ENCODE results near the gene FAAP100. TPM values are rescaled to one million over a fixed set of nuclear protein-coding genes. Genes with fewer than 3 reads are reported as not detected.

The FAAP100 gene
- total RNA-seq, 2 experiments from 2014 or later = 30.8 to 42.1 TPM

DNA sequence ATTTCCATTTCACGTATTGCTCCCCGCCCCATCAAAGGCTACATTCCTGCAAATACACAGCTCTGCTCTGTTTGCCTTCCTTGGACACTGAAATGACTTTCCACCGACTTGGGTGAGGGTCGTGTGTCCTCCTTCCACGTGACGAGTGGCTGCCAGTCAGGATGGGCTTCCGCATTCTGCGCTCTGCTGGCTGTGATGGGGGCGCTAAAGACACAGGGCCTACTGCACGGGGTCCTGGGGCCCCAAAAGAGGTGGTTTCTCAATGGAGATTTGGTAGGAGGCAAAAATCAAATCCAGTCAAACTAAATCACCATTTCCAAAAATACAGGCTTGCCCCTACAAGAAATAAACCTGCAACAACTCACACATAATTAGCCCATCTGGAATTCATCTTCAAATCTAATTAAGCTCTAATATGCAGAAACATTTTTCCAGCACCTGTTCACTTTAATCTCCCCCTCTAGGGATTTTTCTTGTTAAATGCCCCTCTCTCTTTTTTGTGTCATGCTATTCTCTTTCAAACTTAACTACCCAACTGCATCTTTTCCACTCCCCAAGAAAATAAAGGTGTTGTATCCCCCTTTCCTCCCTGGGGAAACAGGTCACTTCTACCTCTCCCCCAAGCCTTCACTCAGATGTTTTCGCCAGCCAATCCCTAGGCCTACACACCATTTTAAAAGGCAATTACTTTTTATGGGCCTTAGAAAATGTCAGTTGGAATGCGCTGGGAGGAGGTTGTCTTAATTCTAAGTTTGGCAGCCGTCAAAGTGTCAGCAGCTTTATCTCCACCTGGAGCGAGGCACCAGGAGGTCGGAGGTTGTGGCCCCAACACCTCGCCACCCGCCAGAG, 21.9 kb upstream of the FAAP100 start:
- ChIA-PET POLR2A (no interaction called here), CTCF (interaction anchor here (0.8 to 1.7 kb wide), 2 partner anchors 22 to 86 kb away, joined by 3 read pairs; partner anchors contain the start of gene FAAP100)
- H3K27me3 Mint-ChIP-seq = no peaks in the 10 kb centered on the region
- H3K9me3 Mint-ChIP-seq = no peaks in the 10 kb centered on the region
- no peak for DNase-seq
- no peaks in the 10 kb centered on the region for H3K4me1 Mint-ChIP-seq
- peak overlapping the region; percentile 20 for H3K27ac Mint-ChIP-seq
- no peak overlapping the region for H3K4me3 Mint-ChIP-seq
- H3K36me3 Mint-ChIP-seq (ENCODE audit: low read depth) = peaks cover 11% of the 10 kb centered on the region

DNA sequence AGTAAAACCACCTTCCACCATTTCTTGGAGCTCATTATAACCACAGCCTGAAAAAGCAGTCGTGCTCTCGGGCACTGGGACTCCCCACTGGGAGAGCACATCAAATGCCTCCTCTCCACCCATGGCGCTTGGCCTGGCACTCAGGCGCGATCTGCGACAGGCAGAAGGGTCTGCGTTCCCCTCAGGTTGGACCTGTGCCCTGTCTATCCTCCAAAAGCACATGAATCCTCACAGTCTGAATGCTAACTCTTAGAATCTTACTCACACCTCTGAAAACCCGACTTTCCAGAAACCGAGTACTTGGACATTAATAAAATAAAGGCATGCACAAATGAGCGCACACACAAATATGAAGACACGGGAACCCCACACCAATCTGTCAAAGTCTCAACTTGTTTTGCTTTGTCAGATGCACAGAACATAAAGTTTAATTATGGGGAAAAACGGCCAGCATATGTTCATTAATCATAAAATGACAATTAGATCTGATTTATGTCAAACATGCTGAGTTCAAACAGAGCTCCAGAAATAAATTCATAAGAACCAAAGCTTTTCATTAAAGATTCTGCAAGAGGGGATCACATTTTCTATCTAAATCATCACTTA, 20.5 kb upstream of the FAAP100 start:
- Mint-ChIP-seq H3K36me3 (ENCODE audit: low read depth) (peaks cover 21% of the 10 kb centered on the region), H3K27ac (no peak overlapping the region), H3K9me3 (no peaks in the 10 kb centered on the region), H3K4me1 (no peaks in the 10 kb centered on the region), H3K27me3 (no peaks in the 10 kb centered on the region), H3K4me3 (no peak overlapping the region)
- CTCF ChIA-PET = interaction anchor here (1.7 kb wide), 1 partner anchor 87 kb away, joined by 3 read pairs; no protein-coding TSS in a partner anchor
- no peak for DNase-seq
- POLR2A ChIA-PET = no interaction called here

DNA sequence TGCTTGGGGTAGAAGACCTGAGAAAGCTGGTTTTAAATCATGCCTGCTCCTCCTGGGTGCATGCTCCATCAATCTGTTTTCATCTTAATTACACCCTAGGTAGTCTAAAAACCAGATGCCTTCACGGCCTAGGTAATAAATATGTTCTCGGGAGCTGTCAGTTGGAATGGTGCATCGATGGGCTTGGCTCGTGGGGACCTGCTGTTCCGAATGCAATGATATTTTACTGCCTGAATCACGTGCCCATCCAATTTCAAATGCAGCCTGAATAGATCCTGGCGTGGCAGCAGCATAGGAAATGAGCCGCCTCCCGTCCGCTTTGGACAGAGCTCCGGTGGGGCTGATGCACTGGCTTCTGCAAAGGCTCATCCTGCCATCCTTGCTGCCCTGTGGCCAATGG, 18.8 kb upstream of the FAAP100 start:
- ChIA-PET CTCF (no interaction called here), POLR2A (no interaction called here)
- H3K4me3 Mint-ChIP-seq = no peak overlapping the region
- H3K9me3 Mint-ChIP-seq = no peaks in the 10 kb centered on the region
- H3K27ac Mint-ChIP-seq = no peak overlapping the region
- H3K4me1 Mint-ChIP-seq = no peaks in the 10 kb centered on the region
- H3K27me3 Mint-ChIP-seq = no peaks in the 10 kb centered on the region
- H3K36me3 Mint-ChIP-seq (ENCODE audit: low read depth) = peaks cover 22% of the 10 kb centered on the region
- DNase-seq = no peak

DNA sequence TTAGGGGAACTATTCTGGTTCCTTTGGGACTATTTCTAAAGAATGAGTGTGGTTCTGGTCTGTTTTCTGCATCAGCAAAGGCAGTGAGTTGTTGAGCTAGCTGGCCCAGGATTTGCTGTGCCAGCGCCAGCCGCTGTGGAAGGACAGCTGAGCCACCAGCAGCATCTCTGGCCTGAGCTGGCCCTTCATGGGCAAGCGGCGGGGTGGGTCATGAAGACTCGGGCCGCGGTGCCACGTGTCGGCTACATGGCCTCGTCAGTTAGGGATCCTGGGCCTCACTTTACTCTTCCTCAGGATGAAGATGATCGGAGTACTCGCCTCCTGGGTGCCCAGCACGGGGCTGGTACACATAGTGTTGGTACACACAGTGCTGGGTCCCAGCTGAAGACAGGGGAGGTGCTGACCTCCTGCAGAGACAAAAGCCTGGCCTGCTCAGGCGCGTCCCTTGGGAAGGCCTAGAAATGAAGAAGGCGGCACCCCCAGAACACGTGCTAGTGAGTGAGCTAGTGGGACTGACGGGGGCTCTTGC, 17.9 kb upstream of the FAAP100 start:
- no peak for DNase-seq
- no peaks in the 10 kb centered on the region for H3K27me3 Mint-ChIP-seq
- H3K4me3 Mint-ChIP-seq = no peak overlapping the region
- ChIA-PET CTCF (interaction anchor here (0.6 kb wide), 1 partner anchor 69 kb away, joined by 3 read pairs; no protein-coding TSS in a partner anchor), POLR2A (no interaction called here)
- no peaks in the 10 kb centered on the region for H3K9me3 Mint-ChIP-seq
- H3K36me3 Mint-ChIP-seq (ENCODE audit: low read depth) = peaks cover 32% of the 10 kb centered on the region
- peaks cover 1% of the 10 kb centered on the region for H3K4me1 Mint-ChIP-seq
- no peak overlapping the region for H3K27ac Mint-ChIP-seq

DNA sequence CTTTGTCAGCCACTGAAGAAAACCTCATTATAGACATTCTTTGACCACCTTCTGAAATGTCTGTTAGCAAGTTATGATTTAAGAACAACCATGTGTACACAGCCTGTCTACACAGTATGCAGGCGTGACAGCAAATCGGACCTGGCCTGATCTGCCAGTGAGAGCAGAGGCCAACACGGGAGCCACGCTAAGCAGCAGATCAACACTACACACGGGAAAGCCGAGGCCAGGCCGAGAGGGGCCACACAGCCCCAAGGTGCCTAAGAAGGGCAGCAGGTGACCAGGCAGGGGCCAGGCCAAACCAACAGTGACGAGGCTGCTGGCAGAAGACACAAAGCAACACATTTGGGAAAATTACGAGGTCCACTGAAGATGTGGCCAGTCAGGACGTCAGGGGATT, 16.3 kb upstream of the FAAP100 start:
- Mint-ChIP-seq H3K27me3 (no peaks in the 10 kb centered on the region), H3K36me3 (ENCODE audit: low read depth) (peaks cover 37% of the 10 kb centered on the region), H3K4me1 (peaks cover 8% of the 10 kb centered on the region), H3K4me3 (no peak overlapping the region), H3K27ac (peak overlapping the region; percentile 48), H3K9me3 (no peaks in the 10 kb centered on the region)
- ChIA-PET POLR2A (no interaction called here), CTCF (interaction anchor here (0.5 to 1.1 kb wide), 3 partner anchors 30 to 1173 kb away, joined by 3 read pairs; no protein-coding TSS in a partner anchor)
- no peak for DNase-seq

DNA sequence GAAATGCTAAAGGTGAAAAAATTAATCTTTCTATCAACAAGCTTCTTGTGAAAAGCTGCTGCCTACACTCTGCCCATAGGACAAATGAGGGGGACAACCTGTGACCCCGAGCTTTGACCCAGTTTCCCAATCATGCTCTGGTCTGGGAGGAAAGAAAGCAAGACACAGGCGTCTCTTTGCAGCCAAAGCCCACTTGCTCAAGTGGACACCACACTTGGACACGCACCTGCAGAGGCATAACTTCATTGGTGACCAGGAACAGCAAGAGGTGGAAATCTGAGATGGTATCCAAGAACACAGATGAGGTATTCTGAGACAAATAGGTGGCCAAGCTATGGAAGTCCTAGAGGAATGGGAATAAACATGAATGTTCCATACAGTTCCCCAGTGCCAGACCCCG, 15.0 kb upstream of the FAAP100 start:
- CTCF ChIA-PET = no interaction called here
- DNase-seq = no peak
- Mint-ChIP-seq H3K4me1 (peaks cover 8% of the 10 kb centered on the region), H3K27me3 (no peaks in the 10 kb centered on the region), H3K27ac (no peak overlapping the region), H3K36me3 (ENCODE audit: low read depth) (peaks cover 42% of the 10 kb centered on the region), H3K4me3 (no peak overlapping the region), H3K9me3 (no peaks in the 10 kb centered on the region)
- POLR2A ChIA-PET = no interaction called here

DNA sequence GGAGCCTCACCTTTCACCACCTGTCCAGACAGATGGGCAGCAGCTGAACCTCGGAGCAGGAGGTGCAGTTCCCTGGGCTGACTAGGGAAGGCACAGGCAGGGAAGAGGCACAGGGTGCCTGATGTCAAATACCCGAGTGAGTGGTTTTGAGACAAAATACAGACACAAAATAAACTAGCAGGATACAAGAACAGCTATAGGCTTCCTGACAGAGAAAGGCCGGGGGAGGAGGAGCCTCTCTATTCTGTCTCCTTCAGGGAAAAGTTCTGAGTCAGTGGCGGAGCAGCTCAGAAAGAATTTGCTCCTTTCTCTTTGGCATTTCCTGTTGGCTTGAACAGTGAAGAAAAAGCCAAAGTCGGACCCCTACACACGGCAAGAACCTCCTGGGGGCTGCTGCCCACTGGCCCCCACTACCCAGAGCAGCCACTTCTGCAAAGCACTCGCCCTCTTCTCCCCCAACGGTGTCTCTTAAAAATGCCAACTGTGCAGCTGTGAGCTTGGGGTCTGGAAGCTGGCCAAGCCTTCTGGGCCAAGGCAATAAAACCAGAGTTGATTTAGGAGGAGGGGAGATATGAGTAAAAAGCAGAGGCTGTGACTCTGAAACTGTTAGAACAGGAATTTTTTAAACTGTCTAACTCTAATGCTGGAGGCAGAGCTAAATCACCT, 14.4 kb upstream of the FAAP100 start:
- no peak for DNase-seq
- ChIA-PET CTCF (interaction anchor here (1.2 kb wide), 1 partner anchor 20 kb away, joined by 4 read pairs; no protein-coding TSS in a partner anchor), POLR2A (no interaction called here)
- peaks cover 8% of the 10 kb centered on the region for H3K4me1 Mint-ChIP-seq
- no peaks in the 10 kb centered on the region for H3K27me3 Mint-ChIP-seq
- H3K4me3 Mint-ChIP-seq = no peak overlapping the region
- H3K36me3 Mint-ChIP-seq (ENCODE audit: low read depth) = peaks cover 39% of the 10 kb centered on the region
- H3K27ac Mint-ChIP-seq = peak overlapping the region; percentile 60
- H3K9me3 Mint-ChIP-seq = no peaks in the 10 kb centered on the region

DNA sequence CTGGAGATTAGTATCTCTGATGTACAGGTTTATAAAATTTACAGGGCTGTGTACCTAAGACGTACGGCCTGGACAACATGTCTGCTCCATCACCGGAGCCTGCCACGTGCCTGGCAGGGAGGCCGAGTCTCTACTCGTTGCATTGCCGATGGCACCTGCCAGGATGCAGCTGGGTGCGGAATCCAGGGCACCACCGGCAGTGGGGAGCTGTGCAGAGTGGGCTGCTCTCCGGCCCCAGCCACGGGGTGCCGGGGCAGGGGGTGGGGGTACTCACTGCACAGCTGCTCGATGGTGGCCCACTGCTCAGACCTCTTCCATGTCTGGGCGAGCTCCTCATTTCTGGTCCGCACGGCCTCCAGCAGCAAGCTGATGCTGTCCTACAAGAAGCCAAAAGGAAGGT, 13.1 kb upstream of the FAAP100 start:
- Mint-ChIP-seq H3K9me3 (no peaks in the 10 kb centered on the region), H3K36me3 (ENCODE audit: low read depth) (peaks cover 40% of the 10 kb centered on the region), H3K27me3 (no peaks in the 10 kb centered on the region), H3K27ac (no peak overlapping the region), H3K4me3 (no peak overlapping the region), H3K4me1 (peaks cover 8% of the 10 kb centered on the region)
- CTCF ChIA-PET = interaction anchor here (1.2 kb wide), 1 partner anchor 19 kb away, joined by 4 read pairs; no protein-coding TSS in a partner anchor
- POLR2A ChIA-PET = no interaction called here
- no peak for DNase-seq

DNA sequence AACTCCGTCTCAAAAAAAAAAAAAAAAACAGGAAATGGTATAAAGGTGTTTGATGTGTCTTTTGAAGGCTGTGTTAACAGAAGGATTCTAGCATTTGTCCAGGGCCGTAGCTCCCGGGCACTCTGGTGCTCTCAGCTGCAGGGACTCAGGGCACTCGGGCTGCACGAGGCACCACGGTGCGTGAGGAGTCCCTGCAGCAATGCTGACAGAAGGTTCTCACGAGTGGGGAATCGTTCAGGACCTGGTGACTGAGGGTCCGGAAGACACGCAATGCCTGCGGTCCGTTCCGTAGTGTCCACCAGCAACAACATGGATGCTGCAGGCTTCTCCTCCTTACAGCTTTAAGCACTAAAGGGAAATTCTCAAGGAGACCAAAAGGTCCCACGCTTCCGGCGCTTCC, 12.6 kb upstream of the FAAP100 start:
- no peak for DNase-seq
- H3K27ac Mint-ChIP-seq = no peak overlapping the region
- H3K4me3 Mint-ChIP-seq = no peak overlapping the region
- H3K27me3 Mint-ChIP-seq = no peaks in the 10 kb centered on the region
- no peaks in the 10 kb centered on the region for H3K9me3 Mint-ChIP-seq
- H3K4me1 Mint-ChIP-seq = peaks cover 8% of the 10 kb centered on the region
- CTCF ChIA-PET = no interaction called here
- POLR2A ChIA-PET = no interaction called here
- H3K36me3 Mint-ChIP-seq (ENCODE audit: low read depth) = peaks cover 37% of the 10 kb centered on the region

DNA sequence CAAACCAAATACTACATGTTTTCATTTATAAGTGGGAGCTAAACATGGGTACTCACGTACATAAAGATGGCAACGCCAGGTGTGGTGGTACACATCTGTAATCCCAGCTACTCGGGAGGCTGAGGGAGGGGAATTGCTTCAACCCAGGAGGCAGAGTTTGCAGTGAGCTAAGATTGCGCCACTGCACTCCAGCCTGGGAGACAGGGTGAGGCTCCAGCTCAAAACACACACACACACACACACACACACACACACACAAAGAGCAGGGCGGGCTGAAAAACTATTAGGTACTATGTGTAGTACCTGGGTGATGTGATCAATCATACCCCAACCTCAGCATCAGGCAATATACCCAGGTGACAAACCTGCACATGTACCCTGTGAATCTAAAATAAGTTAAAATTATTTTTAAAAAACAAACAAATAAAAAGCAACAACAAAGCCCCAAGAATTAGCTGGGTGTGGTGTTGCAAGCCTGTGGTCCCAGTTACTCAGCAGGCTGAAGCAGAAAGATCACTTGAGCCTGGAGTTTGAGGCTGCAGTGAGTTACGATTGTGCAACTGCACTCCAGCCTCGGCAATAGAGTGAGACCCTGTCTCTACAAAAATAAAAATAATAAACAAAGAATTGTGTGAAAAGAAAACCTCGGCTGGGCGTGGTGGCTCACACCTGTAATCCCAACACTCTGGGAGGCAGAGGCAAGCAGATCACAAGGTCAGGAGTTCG, 11.9 kb upstream of the FAAP100 start:
- ChIA-PET POLR2A (no interaction called here), CTCF (no interaction called here)
- no peak overlapping the region for H3K4me3 Mint-ChIP-seq
- H3K36me3 Mint-ChIP-seq (ENCODE audit: low read depth) = peaks cover 36% of the 10 kb centered on the region
- H3K27ac Mint-ChIP-seq = no peak overlapping the region
- DNase-seq = no peak
- no peaks in the 10 kb centered on the region for H3K27me3 Mint-ChIP-seq
- no peaks in the 10 kb centered on the region for H3K9me3 Mint-ChIP-seq
- peaks cover 8% of the 10 kb centered on the region for H3K4me1 Mint-ChIP-seq

DNA sequence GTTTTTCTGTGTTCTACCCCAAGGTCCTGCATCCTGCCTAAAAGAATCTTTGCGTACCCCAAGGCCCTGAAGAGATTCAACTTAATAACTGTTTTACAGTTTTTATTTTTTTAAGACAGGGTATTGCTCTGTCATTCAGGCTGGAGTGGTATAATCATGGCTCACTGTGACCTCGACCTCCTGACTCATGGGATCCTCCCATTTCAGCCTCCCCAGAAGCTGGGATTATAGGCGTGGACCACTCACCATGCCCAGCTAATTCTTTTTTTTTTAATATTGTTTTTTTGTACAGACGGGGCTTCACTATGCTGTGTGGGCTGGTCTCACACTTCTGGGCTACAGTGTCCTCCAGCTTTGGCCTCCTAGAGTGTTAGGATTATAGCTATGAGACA, 9.3 kb upstream of the FAAP100 start:
- Mint-ChIP-seq H3K27me3 (no peaks in the 10 kb centered on the region), H3K4me1 (peaks cover 8% of the 10 kb centered on the region), H3K4me3 (no peak overlapping the region), H3K36me3 (ENCODE audit: low read depth) (peaks cover 35% of the 10 kb centered on the region), H3K27ac (no peak overlapping the region), H3K9me3 (no peaks in the 10 kb centered on the region)
- ChIA-PET POLR2A (interaction anchor here (0.6 kb wide), 1 partner anchor 10 kb away, joined by 5 read pairs; no protein-coding TSS in a partner anchor), CTCF (interaction anchor here (0.6 to 1.1 kb wide), 3 partner anchors 9 to 18 kb away, joined by 3 to 4 read pairs (median 3); partner anchors contain the start of gene FAAP100)
- no peak for DNase-seq
